ENCODE data around the gene PCGF3. TPM values are rescaled to one million over a fixed set of nuclear protein-coding genes. Genes with fewer than 3 reads are reported as not detected.

PCGF3 gene
- total and polyA plus RNA-seq, 10 of the 15 experiments (the other 5 are each of a cell fraction or from before 2014, with no cell fraction given), result 2.2 to 43.8 (median 15.9) TPM

DNA sequence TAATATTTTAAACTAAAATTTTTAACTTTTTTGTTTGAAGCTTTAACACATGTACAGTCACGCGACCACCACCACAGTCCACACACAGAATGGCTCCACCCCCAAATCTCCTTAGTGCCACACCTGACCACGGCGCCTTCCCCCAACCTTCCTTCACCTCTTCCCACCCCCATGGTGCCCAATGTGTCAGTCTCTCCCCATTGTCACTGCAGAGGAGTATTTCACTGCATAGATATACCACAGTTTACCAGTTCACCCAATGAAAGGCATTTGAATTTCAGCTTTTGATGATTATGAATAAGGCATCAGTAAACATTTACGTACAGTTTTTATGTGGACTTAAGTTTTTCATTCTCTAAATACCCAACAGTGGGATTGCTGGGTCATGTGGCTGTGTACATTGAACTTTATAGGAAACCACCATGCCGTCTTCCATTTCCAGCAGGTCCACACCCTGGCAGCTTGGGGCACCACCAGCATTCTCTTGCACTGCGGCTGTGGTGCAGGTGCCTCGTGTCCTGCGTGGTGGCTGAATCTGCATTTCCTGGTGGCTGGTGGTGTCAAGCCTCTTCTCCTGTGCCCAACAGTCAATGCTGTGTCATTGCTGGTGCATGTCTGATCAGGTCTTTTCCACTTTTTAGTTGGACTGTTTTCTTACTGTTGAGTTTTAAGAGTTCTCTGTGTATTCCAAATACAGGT is 71.3 kb downstream of the PCGF3 start (continued):
- no peak for TF ChIP-seq MTA3 (IDR thresholded peaks at IDR 0.05; ENCODE audit: borderline replicate concordance, low read length)
- no peak for TF ChIP-seq NR2C1 (IDR thresholded peaks at IDR 0.05)
- TF ChIP-seq FOXM1 (IDR thresholded peaks at IDR 0.05; ENCODE audit: low read depth, low read length), result no peak
- no peak for TF ChIP-seq DPF2 (IDR thresholded peaks at IDR 0.05)

DNA sequence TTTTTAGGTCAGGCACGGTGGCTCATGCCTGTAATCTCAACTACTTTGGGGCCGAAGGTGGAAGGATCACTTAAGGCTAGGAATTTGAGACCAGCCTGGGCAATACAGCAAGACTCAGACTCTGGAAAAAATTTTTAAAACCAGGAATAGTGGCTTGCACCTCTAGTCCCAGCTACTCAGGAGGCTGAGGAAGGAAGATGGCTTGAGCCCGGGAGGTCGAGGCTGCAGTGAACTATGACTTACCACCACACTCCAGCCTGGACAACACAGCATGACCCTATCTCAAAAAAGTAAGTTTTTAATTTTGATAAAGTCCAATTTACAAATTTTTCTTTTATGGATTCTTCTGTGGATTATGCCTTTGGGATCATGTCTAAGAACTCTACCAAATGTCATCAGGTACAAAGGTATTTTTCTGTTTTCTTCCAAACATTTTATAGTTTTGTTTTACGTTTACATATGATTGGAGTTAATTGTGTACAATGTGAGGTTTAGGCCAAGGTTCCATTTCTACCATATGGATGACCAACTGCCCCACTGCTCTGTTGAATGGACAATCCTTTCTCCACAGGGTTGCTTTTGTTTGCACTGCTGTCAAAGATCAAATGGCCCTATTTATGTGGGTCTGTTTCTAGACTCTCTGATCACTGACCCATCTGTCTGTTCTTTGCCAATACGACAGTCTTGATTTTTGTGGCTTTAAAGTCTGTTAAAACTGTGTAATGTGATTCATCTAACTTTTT is 72.1 kb downstream of the PCGF3 start:
- SMC1A ChIA-PET (ENCODE audit: uncharacterized antibody, unreplicated experiment), result no interaction called here
- Histone ChIP-seq H3K4me3 (no peak overlapping the region), H3K4me2 (ENCODE audit: control insufficient read depth, insufficient read depth) (no peak overlapping the region), H3K36me3 (ENCODE audit: control insufficient read depth in 2 of 2, insufficient read depth in 2 of 2, low read length in 1 of 2) (peaks cover 0 to 40% of the 10 kb centered on the region in 2 experiments; a peak in 3 of 4 replicates), H3K9ac (ENCODE audit: control insufficient read depth, insufficient read depth, low read length) (no peak overlapping the region), H3K9me3 (replicated peaks; ENCODE audit: control insufficient read depth, insufficient read depth, low read length) (no peaks in the 10 kb centered on the region; the same call in 2 of the 3 replicates), H3K79me2 (ENCODE audit: control insufficient read depth, insufficient read depth, low read length) (peaks cover 62% of the 10 kb centered on the region), H2AFZ (ENCODE audit: control insufficient read depth, low read depth, low read length) (no peak overlapping the region), H4K20me1 (ENCODE audit: control insufficient read depth, insufficient read depth) (no peaks in the 10 kb centered on the region), H3K27me3 (replicated peaks in 1 of 2; ENCODE audit: control insufficient read depth in 2 of 2, insufficient read depth in 2 of 2, low read length in 1 of 2) (no peaks in the 10 kb centered on the region), H3K4me1 (ENCODE audit: control insufficient read depth, insufficient read depth, low read length) (peaks cover 11% of the 10 kb centered on the region), H3K27ac (ENCODE audit: control insufficient read depth, insufficient read depth) (no peak overlapping the region)
- RAD21 ChIA-PET (ENCODE audit: unreplicated experiment), result no interaction called here
- POLR2A ChIA-PET, result interaction anchor here (0.6 to 0.7 kb wide), 2 partner anchors 236 to 476 kb away, joined by 3 to 5 read pairs; no protein-coding TSS in a partner anchor
- ATAC-seq (no peak), DNase-seq (ENCODE audit: low read depth, low spot score) (no peak), FAIRE-seq (no peak)
- CTCF ChIA-PET, result no interaction called here
- BruUV-seq (replicated peaks), result no TSS peak
- in situ Hi-C loops (cut with MboI) (no loop called here), intact Hi-C loops (cut with micrococcal nuclease; ENCODE audit: unreplicated experiment) (no loop called here)
- no peak for TF ChIP-seq TCF12 (IDR thresholded peaks at IDR 0.05; ENCODE audit: low read depth, low read length)
- TF ChIP-seq, protein P1, sequence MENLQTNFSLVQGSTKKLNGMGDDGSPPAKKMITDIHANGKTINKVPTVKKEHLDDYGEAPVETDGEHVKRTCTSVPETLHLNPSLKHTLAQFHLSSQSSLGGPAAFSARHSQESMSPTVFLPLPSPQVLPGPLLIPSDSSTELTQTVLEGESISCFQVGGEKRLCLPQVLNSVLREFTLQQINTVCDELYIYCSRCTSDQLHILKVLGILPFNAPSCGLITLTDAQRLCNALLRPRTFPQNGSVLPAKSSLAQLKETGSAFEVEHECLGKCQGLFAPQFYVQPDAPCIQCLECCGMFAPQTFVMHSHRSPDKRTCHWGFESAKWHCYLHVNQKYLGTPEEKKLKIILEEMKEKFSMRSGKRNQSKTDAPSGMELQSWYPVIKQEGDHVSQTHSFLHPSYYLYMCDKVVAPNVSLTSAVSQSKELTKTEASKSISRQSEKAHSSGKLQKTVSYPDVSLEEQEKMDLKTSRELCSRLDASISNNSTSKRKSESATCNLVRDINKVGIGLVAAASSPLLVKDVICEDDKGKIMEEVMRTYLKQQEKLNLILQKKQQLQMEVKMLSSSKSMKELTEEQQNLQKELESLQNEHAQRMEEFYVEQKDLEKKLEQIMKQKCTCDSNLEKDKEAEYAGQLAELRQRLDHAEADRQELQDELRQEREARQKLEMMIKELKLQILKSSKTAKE (IDR thresholded peaks at IDR 0.05; ENCODE audit: low read depth, poor library complexity, severe bottlenecking), result no peak
- TF ChIP-seq NRF1 (conservative IDR thresholded peaks at IDR 0.05; ENCODE audit: low read depth, low read length), result no peak
- no peak for TF ChIP-seq ASH2L (IDR thresholded peaks at IDR 0.05; ENCODE audit: borderline replicate concordance, low read depth)
- TF ChIP-seq EZH2 (IDR thresholded peaks at IDR 0.05; ENCODE audit: borderline replicate concordance, control insufficient read depth, low read depth, low read length), result no peak
- no peak for TF ChIP-seq MYB (IDR thresholded peaks at IDR 0.05; ENCODE audit: borderline replicate concordance, low read depth, low read length)
- no peak for TF ChIP-seq ESRRA (IDR thresholded peaks at IDR 0.05; ENCODE audit: low read length)
- no peak for TF ChIP-seq ZBED1 (IDR thresholded peaks at IDR 0.05; ENCODE audit: borderline replicate concordance)
- TF ChIP-seq RB1 (IDR thresholded peaks at IDR 0.05; ENCODE audit: borderline replicate concordance), result no peak
- TF ChIP-seq SIN3A (IDR thresholded peaks at IDR 0.05; ENCODE audit: low read depth, low read length), result no peak
- no peak for TF ChIP-seq NR2F1 (conservative IDR thresholded peaks at IDR 0.05)
- TF ChIP-seq MTA2 (IDR thresholded peaks at IDR 0.05; ENCODE audit: low read depth), result no peak
- no peak for TF ChIP-seq HDAC2 (IDR thresholded peaks at IDR 0.05)
- TF ChIP-seq DPF2 (IDR thresholded peaks at IDR 0.05), result no peak
- no peak for TF ChIP-seq SUZ12 (IDR thresholded peaks at IDR 0.05; ENCODE audit: unreplicated experiment)
- no peak for TF ChIP-seq NFXL1 (IDR thresholded peaks at IDR 0.05; ENCODE audit: borderline replicate concordance)
- TF ChIP-seq, protein P2, sequence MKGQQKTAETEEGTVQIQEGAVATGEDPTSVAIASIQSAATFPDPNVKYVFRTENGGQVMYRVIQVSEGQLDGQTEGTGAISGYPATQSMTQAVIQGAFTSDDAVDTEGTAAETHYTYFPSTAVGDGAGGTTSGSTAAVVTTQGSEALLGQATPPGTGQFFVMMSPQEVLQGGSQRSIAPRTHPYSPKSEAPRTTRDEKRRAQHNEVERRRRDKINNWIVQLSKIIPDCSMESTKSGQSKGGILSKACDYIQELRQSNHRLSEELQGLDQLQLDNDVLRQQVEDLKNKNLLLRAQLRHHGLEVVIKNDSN (IDR thresholded peaks at IDR 0.05; ENCODE audit: borderline replicate concordance, extremely low read length, insufficient read depth, low read depth, low read length), result no peak
- over 99% methylated on average over 6 of the region's 6 CpGs for WGBS (ENCODE audit: insufficient coverage, insufficient replicate concordance, low lambda C conversion rate, missing lambda C conversion rate)

Data from GM12878 (cell line).